ENCODE results near the gene BBLN.

- TF ChIP-seq CTCF (IDR thresholded peaks at IDR 0.05) (no peak), ZFX (IDR thresholded peaks at IDR 0.05; ENCODE audit: borderline replicate concordance) (no peak)
Observed at GRCh38 chr9:128169492-128169891, 9.4 kb downstream of the BBLN start.
